Measurements from ENCODE around the gene HOXB3.

DNA sequence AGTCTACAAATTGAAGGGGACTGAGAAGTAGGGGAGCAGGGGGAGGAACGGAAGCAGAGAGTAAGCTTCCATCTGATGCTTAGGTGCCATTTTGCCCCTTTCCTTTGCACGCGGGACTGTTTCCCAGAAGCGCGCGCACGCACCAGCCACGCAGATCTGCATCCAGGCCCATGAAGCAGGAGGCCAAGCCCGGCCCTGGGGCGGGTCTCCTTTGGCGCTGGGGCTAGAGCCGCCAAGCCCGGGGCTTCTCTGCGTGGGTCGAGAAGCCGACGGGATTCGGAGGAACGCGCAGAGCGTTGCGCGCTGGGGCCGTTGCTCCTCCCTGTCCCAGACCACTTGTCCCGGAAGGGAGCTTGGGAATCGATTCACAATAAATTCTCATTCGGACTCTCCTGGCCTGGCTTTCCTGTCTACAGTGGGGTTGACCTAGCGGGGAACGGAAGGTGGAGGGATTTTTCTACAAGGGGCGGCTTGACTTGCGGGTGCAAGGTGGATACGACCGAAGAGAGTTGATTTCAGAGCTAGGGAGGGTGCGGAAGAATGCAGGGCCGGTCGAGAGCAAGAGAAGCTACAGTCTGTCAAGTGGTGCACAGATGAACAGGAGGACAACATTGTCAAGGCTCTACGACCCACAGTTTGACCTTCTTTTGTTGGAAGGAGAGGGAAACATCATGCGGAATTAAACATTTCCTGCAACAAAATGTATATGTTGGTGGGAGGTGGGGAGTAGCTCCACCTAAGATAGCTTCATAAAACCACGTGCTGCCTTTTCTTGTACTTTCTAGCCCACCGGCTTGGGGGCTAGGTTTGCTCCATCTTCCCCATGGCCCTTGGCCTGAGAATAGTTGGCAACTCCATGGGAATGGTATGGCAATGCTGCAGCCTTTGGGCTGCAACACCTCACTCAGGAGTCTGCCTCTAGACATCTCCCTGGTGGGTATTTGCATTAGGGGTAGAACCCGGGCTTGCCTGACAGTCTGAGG, 31.7 kb upstream of the HOXB3 start:
- TF ChIP-seq, protein P1, sequence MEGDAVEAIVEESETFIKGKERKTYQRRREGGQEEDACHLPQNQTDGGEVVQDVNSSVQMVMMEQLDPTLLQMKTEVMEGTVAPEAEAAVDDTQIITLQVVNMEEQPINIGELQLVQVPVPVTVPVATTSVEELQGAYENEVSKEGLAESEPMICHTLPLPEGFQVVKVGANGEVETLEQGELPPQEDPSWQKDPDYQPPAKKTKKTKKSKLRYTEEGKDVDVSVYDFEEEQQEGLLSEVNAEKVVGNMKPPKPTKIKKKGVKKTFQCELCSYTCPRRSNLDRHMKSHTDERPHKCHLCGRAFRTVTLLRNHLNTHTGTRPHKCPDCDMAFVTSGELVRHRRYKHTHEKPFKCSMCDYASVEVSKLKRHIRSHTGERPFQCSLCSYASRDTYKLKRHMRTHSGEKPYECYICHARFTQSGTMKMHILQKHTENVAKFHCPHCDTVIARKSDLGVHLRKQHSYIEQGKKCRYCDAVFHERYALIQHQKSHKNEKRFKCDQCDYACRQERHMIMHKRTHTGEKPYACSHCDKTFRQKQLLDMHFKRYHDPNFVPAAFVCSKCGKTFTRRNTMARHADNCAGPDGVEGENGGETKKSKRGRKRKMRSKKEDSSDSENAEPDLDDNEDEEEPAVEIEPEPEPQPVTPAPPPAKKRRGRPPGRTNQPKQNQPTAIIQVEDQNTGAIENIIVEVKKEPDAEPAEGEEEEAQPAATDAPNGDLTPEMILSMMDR (IDR thresholded peaks at IDR 0.05), result no peak
- TF ChIP-seq EP300 (IDR thresholded peaks at IDR 0.05), result no peak

Measured in sigmoid colon (tissue), 4 donors.